HuH-7 (cell line): ENCODE data around the gene ARHGEF11.

Experiments used
- DNase-seq: peaks from one replicate; pipeline ENCODE4 v3.0.0; 2011; ENCODE audit warnings: low spot score

ARHGEF11 gene

GRCh38 chr1:156949127-156949526, 96.4 kb downstream of the ARHGEF11 start:
- no peak for DNase-seq

GRCh38 chr1:156948708-156949107, 96.8 kb downstream of the ARHGEF11 start:
- DNase-seq = no peak

GRCh38 chr1:156947818-156948525, 97.6 kb downstream of the ARHGEF11 start:
- DNase-seq = no peak

GRCh38 chr1:156947127-156947526, 98.4 kb downstream of the ARHGEF11 start:
- DNase-seq = no peak

- DNase-seq = no peak
Observed at GRCh38 chr1:156945881-156946661, 99.5 kb downstream of the ARHGEF11 start.

GRCh38 chr1:156944848-156945247, 100.7 kb downstream of the ARHGEF11 start:
- DNase-seq = no peak

- no peak for DNase-seq
Observed at GRCh38 chr1:156944268-156944667, 101.3 kb downstream of the ARHGEF11 start.

- DNase-seq = no peak
Observed at GRCh38 chr1:156943756-156944155, 101.8 kb downstream of the ARHGEF11 start.

GRCh38 chr1:156942576-156942975, 103.0 kb downstream of the ARHGEF11 start:
- DNase-seq = no peak

- DNase-seq = no peak
Observed at GRCh38 chr1:156942176-156942575, 103.4 kb downstream of the ARHGEF11 start.

- no peak for DNase-seq
Observed at GRCh38 chr1:156941675-156942074, 103.9 kb downstream of the ARHGEF11 start.

GRCh38 chr1:156939786-156940334, 105.7 kb downstream of the ARHGEF11 start:
- DNase-seq = no peak

- no peak for DNase-seq
Observed at GRCh38 chr1:156938813-156939212, 106.7 kb downstream of the ARHGEF11 start.

GRCh38 chr1:156937883-156938282, 107.7 kb downstream of the ARHGEF11 start:
- DNase-seq = no peak

- no peak for DNase-seq
Observed at GRCh38 chr1:156936721-156937220, 108.8 kb downstream of the ARHGEF11 start.

GRCh38 chr1:156936191-156936590, 109.4 kb downstream of the ARHGEF11 start:
- DNase-seq = no peak

GRCh38 chr1:156935505-156936128, 109.9 kb downstream of the ARHGEF11 start:
- DNase-seq = no peak

- no peak for DNase-seq
Observed at GRCh38 chr1:156933136-156933535, 112.4 kb downstream of the ARHGEF11 start.

GRCh38 chr1:156931974-156932710, 113.4 kb downstream of the ARHGEF11 start:
- no peak for DNase-seq

GRCh38 chr1:156931211-156931952, 114.2 kb downstream of the ARHGEF11 start:
- no peak for DNase-seq

GRCh38 chr1:156930483-156930882, 115.1 kb downstream of the ARHGEF11 start:
- DNase-seq = no peak
